ENCODE measurements around the gene GOLGA8B. TPM values are rescaled to one million over a fixed set of nuclear protein-coding genes. Genes with fewer than 3 reads are reported as not detected.

The GOLGA8B gene
- total RNA-seq, 1 donor from 2014 or later, result 156 TPM

DNA sequence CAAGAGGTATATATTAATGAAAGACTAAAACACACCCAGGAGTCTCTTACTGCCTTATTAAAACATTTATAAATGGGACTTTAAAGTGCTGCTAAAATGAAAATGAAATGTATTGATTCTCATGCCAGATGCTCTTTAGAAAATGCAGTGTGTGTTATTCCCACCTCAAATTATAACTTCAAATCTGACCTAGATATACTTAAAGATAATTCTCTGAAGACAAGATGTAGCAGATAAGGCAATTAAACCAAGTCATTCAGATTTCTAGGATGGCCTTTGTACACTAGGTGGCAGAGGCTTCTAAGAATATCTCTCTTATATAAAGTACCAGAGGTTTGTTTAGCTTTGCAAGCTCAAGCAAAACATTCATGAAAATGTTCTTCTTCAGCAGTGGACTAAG lies 26.9 kb upstream of the GOLGA8B start:
- H3K27me3 Mint-ChIP-seq (ENCODE audit: low read depth), result peaks cover 3% of the 10 kb centered on the region
- peaks cover 38% of the 10 kb centered on the region for H3K4me1 Mint-ChIP-seq
- no peaks in the 10 kb centered on the region for H3K36me3 Mint-ChIP-seq
- H3K27ac Mint-ChIP-seq, result no peak overlapping the region
- H3K9me3 Mint-ChIP-seq, result no peaks in the 10 kb centered on the region
- DNase-seq (ENCODE audit: low spot score in 2 of 2, unreplicated experiment in 2 of 2), result no peak
- H3K4me3 Mint-ChIP-seq, result no peak overlapping the region
- no peak for TF ChIP-seq CTCF (IDR thresholded peaks at IDR 0.05; ENCODE audit: unreplicated experiment)

DNA sequence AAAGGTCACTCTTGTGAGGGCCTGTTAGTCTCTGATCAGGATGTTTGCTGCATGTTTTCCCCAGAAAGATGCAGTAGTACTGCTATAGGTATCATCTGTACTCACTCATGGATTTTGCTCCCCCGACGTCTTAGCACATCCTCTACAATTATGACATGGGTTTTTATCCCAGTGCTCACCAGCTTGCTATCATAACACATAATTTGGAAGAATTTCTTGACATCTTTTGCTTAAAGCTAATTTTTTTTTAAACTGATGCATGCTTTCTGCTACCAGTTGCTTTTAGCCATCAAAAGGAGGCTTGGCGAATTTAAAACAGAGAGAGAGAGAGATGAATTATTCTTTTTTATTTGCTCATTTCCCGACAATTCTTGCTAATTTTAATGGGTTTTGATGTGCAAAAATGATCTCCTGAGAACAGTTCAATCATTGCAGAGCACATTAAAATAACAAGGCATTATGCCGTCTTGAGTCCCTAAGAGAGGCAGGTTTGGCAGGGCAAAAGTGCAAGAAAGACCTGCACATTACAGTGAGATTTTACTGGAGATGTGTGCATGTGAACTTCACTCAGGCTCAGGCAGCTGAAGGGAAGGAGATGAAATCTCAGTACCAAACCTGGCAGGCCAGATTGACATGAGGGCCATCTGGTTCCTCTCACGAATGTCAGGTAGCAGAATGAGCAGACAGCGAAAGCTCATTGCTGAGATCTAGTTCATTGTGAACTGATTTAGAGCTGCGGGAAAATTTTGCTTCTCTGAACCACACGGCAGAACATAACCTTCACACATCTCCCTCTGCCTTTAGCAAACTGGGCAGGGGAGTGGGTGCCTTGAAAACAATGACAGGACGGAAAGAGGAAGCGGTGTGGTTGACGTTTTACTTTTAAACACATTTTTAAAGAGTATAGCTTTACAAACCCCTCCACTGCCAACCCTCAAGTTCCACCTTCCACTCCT lies 25.9 kb upstream of the GOLGA8B start:
- Mint-ChIP-seq H3K4me1 (peaks cover 38% of the 10 kb centered on the region), H3K27ac (peak overlapping the region; percentile 10), H3K36me3 (no peaks in the 10 kb centered on the region), H3K27me3 (ENCODE audit: low read depth) (peaks cover 3% of the 10 kb centered on the region), H3K9me3 (peaks cover 3% of the 10 kb centered on the region), H3K4me3 (peak overlapping the region; percentile 1)
- no peak for DNase-seq (ENCODE audit: low spot score in 2 of 2, unreplicated experiment in 2 of 2)
- TF ChIP-seq CTCF (IDR thresholded peaks at IDR 0.05; ENCODE audit: unreplicated experiment), result no peak

DNA sequence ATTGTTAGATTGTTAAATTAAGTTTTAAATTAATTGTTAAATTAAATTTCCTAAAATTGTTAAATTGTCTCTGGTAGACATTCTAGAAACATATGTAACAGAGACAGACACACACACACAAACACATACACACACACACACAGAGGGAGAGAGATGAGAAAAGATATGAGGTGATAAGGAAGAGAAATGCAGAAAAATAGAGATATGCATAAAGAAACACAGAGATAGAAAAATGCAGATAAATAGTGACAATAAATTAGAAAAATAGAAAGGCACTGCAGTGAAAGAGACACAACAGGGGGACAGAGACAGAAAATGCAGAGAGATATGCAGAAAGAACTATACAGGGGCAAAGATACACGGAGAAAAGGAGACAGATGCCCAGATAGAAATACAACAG lies 25.1 kb upstream of the GOLGA8B start:
- no peak for TF ChIP-seq CTCF (IDR thresholded peaks at IDR 0.05; ENCODE audit: unreplicated experiment)
- Mint-ChIP-seq H3K4me1 (peaks cover 38% of the 10 kb centered on the region), H3K27me3 (ENCODE audit: low read depth) (peaks cover 9% of the 10 kb centered on the region), H3K36me3 (no peaks in the 10 kb centered on the region), H3K4me3 (no peak overlapping the region), H3K9me3 (peaks cover 6% of the 10 kb centered on the region), H3K27ac (no peak overlapping the region)
- no peak for DNase-seq (ENCODE audit: low spot score in 2 of 2, unreplicated experiment in 2 of 2)

GRCh38 chr15:34607832-34608231 lies 24.4 kb upstream of the GOLGA8B start:
- Mint-ChIP-seq H3K9me3 (peaks cover 6% of the 10 kb centered on the region), H3K36me3 (no peaks in the 10 kb centered on the region), H3K27me3 (ENCODE audit: low read depth) (peaks cover 14% of the 10 kb centered on the region), H3K4me3 (no peak overlapping the region), H3K27ac (no peak overlapping the region), H3K4me1 (peaks cover 34% of the 10 kb centered on the region)
- no peak for DNase-seq (ENCODE audit: low spot score in 2 of 2, unreplicated experiment in 2 of 2)
- TF ChIP-seq CTCF (IDR thresholded peaks at IDR 0.05; ENCODE audit: unreplicated experiment), result no peak

GRCh38 chr15:34606545-34606944 lies 23.1 kb upstream of the GOLGA8B start:
- H3K4me3 Mint-ChIP-seq, result no peak overlapping the region
- H3K9me3 Mint-ChIP-seq, result peaks cover 6% of the 10 kb centered on the region
- peaks cover 35% of the 10 kb centered on the region for H3K4me1 Mint-ChIP-seq
- no peak for TF ChIP-seq CTCF (IDR thresholded peaks at IDR 0.05; ENCODE audit: unreplicated experiment)
- no peak for DNase-seq (ENCODE audit: low spot score in 2 of 2, unreplicated experiment in 2 of 2)
- H3K27ac Mint-ChIP-seq, result no peak overlapping the region
- peaks cover 20% of the 10 kb centered on the region for H3K27me3 Mint-ChIP-seq (ENCODE audit: low read depth)
- no peaks in the 10 kb centered on the region for H3K36me3 Mint-ChIP-seq

Measured in mesothelial cell of epicardium (in vitro differentiated cells).